Lung (tissue), 12 donors: Measurements from ENCODE around the gene UNC5B. TPM values are rescaled to one million over a fixed set of nuclear protein-coding genes. Genes with fewer than 3 reads are reported as not detected.
A peak's percentile ranks its signal among the peaks of the same experiment; 100 is the strongest.

Experiments used
- ATAC-seq: fragments of 200-7000 bp; cut with Tn5 transposase; one replicate; pipeline ENCODE4 v1.9.1; 2020; ENCODE audit warnings: moderate number of reproducible peaks; ENCODE audit not compliant: insufficient read depth, low FRiP score
- DNase-seq, 3 donors: peaks; one replicate each; pipeline ENCODE4 v3.0.0-alpha.2; 2013 to 2017
- H3K27ac ChIP-seq, 2 donors: one replicate each; pipeline ENCODE4 v1.5.1; 2013; ENCODE audit warnings: mild to moderate bottlenecking in 2 of 2, moderate library complexity in 2 of 2, control low read depth in 1 of 2, inconsistent platforms in 1 of 2, low read depth in 1 of 2, low read length in 1 of 2
- H3K27me3 ChIP-seq, 3 donors: one replicate each; pipeline ENCODE4 v1.5.1; 2013; ENCODE audit warnings: low read length in 2 of 3; ENCODE audit not compliant: control insufficient read depth in 3 of 3, insufficient read depth in 3 of 3
- H3K36me3 ChIP-seq, 4 donors: one replicate each; pipeline ENCODE4 v1.5.1; 2013; ENCODE audit warnings: low read length in 4 of 4, mild to moderate bottlenecking in 1 of 4, moderate library complexity in 1 of 4; ENCODE audit not compliant: control insufficient read depth in 4 of 4, insufficient read depth in 4 of 4
- H3K4me1 ChIP-seq, 5 donors: one replicate each; pipeline ENCODE4 v1.5.1; 2013; ENCODE audit warnings: low read length in 5 of 5, mild to moderate bottlenecking in 2 of 5, moderate library complexity in 1 of 5; ENCODE audit not compliant: control insufficient read depth in 5 of 5, insufficient read depth in 5 of 5
- H3K4me3 ChIP-seq: one replicate; pipeline ENCODE4 v1.5.1; 2013; ENCODE audit warnings: mild to moderate bottlenecking, control low read depth, moderate library complexity
- H3K9ac ChIP-seq, 2 donors: one replicate each; pipeline ENCODE4 v1.5.1; 2013; ENCODE audit warnings: low read length in 2 of 2, control low read depth in 1 of 2; ENCODE audit not compliant: insufficient read depth in 1 of 2
- H3K9me3 ChIP-seq, 4 donors: one replicate each; pipeline ENCODE4 v1.5.1; 2013; ENCODE audit warnings: low read length in 3 of 4, mild to moderate bottlenecking in 1 of 4, moderate library complexity in 1 of 4; ENCODE audit not compliant: control insufficient read depth in 4 of 4, insufficient read depth in 3 of 4
- WGBS, 2 donors: extraction: QIAGEN DNeasy Blood & Tissue Kit; methylation state at CpG; one replicate each; pipeline ENCODE4 v1.1.7; 2013; 5-methylcytosine and 5-hydroxymethylcytosine counted together
- polyA plus RNA-seq, 2 donors: library from polyadenylated mRNA; stranded (reverse); fragments of 200-250 nt; gene quantifications; one replicate each; pipeline ENCODE4 v1.2.1, GENCODE V29; 2013
- total RNA-seq, 2 donors: library from RNA; depleted of rRNA in 1 of 2; stranded (reverse); fragments of >200 nt in 1 of 2; gene quantifications; one replicate each; pipeline ENCODE4 v1.2.1, GENCODE V29; 2014 to 2021
- TF ChIP-seq, protein P1 (sequence below): IDR thresholded peaks from 2 replicates; pipeline ENCODE4 v1.5.1; 2012; ENCODE audit warnings: mild to moderate bottlenecking; ENCODE audit errors: control extremely low read depth, extremely low read depth
- donor health status: control.
- donor health status: control.
- donor health status: Bipolar disorder and iron deficiency.
- donor health status: healthy.
- donor health status: DM: yes; HTN: yes; CAD: no.

Gene UNC5B
- total and polyA plus RNA-seq, 4 donors = 4.4 to 23.8 (median 8.3) TPM

DNA sequence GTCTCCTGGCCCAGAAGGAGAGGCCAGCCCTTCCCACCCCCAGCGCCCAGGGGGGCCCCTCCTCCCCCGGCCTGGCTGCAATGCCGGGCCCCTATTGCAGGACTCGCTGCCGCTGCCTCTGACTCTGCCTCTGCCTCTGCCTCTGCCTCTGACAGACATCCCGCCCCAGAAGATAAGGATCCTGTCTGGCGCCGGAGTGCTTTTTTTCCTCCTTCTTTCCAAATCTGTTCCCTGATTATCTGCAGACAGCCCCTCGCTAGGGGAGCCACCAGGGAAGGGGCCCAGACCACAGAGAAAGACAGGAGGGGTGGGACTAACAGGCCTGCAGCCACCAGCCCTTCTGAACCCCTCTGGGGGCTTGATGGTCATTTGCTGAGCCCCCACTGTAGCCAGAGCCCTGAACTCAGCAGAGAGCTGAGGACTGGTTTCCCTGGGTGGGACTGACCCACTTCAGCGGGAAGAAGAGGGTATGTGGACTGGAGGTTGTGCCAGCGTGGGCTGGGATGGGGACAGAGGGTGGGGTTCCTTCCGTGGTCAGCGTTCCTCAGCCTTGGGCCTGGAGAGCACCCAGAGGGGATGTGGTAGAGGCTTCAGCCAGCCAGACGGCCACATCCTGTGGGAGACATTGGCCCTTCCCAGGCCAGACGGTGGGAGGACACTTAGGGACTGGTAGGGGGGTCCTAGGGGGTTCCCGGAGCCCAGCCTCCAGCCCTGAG is 22.8 kb downstream of the UNC5B start:
- ATAC-seq (peak; percentile 66), DNase-seq (peak; percentile 90 to 95 (median 95))
- no peak overlapping the region for H3K4me3 ChIP-seq
- WGBS, 2 donors = 28 to 37% methylated on average over 16 of the region's 16 CpGs
- H3K36me3 ChIP-seq = no peaks in the 10 kb centered on the region
- H3K27me3 ChIP-seq = no peaks in the 10 kb centered on the region
- no peaks in the 10 kb centered on the region for H3K9me3 ChIP-seq
- H3K4me1 ChIP-seq = peaks cover 26 to 89% (median 53%) of the 10 kb centered on the region in 5 donors
- TF ChIP-seq, protein P1, sequence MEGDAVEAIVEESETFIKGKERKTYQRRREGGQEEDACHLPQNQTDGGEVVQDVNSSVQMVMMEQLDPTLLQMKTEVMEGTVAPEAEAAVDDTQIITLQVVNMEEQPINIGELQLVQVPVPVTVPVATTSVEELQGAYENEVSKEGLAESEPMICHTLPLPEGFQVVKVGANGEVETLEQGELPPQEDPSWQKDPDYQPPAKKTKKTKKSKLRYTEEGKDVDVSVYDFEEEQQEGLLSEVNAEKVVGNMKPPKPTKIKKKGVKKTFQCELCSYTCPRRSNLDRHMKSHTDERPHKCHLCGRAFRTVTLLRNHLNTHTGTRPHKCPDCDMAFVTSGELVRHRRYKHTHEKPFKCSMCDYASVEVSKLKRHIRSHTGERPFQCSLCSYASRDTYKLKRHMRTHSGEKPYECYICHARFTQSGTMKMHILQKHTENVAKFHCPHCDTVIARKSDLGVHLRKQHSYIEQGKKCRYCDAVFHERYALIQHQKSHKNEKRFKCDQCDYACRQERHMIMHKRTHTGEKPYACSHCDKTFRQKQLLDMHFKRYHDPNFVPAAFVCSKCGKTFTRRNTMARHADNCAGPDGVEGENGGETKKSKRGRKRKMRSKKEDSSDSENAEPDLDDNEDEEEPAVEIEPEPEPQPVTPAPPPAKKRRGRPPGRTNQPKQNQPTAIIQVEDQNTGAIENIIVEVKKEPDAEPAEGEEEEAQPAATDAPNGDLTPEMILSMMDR = no peak
- H3K27ac ChIP-seq = peak overlapping the region in 1 of 2 donors; percentile 67
- H3K9ac ChIP-seq = peak overlapping the region in 1 of 2 donors; percentile 69

DNA sequence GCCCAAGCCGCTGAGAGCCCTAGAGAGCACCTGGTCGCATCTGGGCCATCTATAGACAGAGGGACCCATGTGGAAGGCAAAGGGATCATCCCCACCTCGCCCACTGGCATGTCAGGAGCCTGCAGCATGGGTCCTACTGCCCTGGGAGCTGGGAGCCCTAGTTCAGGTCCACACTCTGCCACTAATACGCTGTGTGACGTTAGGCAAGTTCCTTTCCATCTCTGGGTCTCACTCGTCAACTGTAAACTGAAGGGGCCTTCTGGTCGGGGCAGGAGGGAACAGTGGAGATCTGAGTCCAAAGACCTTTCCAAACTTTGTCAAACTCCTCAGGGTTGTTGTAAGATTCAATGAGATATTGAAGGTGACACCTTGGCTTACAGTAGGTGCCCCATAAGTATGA is 23.4 kb downstream of the UNC5B start:
- H3K27me3 ChIP-seq = no peaks in the 10 kb centered on the region
- H3K9ac ChIP-seq = peak overlapping the region in 1 of 2 donors; percentile 39
- H3K36me3 ChIP-seq = no peaks in the 10 kb centered on the region
- H3K4me1 ChIP-seq = peaks cover 23 to 89% (median 56%) of the 10 kb centered on the region in 5 donors
- 79 to 88% methylated on average over 7 of the region's 7 CpGs for WGBS, 2 donors
- H3K4me3 ChIP-seq = no peak overlapping the region
- DNase-seq = no peak
- TF ChIP-seq, protein P1 = no peak
- ATAC-seq = no peak
- H3K9me3 ChIP-seq = no peaks in the 10 kb centered on the region
- H3K27ac ChIP-seq = peak overlapping the region in 1 of 2 donors; percentile 67

DNA sequence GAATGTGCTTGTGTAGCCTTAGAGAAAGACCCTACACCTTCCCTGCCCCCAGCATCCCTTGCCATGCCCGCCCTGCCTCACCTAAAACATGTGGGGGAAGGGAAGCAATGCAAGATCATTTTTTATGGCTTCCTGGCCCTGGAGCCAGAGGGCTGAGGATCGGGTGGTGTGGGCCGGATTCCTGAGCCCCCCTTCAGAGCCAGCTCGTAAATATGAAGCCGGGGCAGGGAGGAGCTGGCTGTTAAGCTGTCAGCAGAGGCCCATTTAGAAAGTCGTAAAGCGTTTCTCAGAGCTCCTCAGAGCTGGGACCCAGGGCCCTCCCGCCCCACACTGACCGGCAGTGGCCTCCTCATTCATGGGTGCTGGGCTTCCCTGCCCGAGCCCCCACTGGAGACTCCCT is 23.9 kb downstream of the UNC5B start:
- H3K4me3 ChIP-seq = no peak overlapping the region
- no peaks in the 10 kb centered on the region for H3K9me3 ChIP-seq
- DNase-seq (peak; percentile 75 to 84 (median 81)), ATAC-seq (no peak)
- WGBS, 2 donors = 63 to 66% methylated on average over 10 of the region's 10 CpGs
- no peak overlapping the region for H3K9ac ChIP-seq
- peaks cover 20 to 89% (median 61%) of the 10 kb centered on the region in 5 donors for H3K4me1 ChIP-seq
- H3K27me3 ChIP-seq = no peaks in the 10 kb centered on the region
- H3K36me3 ChIP-seq = no peaks in the 10 kb centered on the region
- H3K27ac ChIP-seq = no peak overlapping the region
- TF ChIP-seq, protein P1 = no peak
